ENCODE data around the gene PWWP2B.

GRCh38 chr10:132400041-132400546 is 3.1 kb downstream of the PWWP2B start:
- TF ChIP-seq, protein P1, sequence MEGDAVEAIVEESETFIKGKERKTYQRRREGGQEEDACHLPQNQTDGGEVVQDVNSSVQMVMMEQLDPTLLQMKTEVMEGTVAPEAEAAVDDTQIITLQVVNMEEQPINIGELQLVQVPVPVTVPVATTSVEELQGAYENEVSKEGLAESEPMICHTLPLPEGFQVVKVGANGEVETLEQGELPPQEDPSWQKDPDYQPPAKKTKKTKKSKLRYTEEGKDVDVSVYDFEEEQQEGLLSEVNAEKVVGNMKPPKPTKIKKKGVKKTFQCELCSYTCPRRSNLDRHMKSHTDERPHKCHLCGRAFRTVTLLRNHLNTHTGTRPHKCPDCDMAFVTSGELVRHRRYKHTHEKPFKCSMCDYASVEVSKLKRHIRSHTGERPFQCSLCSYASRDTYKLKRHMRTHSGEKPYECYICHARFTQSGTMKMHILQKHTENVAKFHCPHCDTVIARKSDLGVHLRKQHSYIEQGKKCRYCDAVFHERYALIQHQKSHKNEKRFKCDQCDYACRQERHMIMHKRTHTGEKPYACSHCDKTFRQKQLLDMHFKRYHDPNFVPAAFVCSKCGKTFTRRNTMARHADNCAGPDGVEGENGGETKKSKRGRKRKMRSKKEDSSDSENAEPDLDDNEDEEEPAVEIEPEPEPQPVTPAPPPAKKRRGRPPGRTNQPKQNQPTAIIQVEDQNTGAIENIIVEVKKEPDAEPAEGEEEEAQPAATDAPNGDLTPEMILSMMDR (IDR thresholded peaks at IDR 0.05; ENCODE audit: low read depth, low read length): no peak
- no peak for TF ChIP-seq EZH2phosphoT487 (IDR thresholded peaks at IDR 0.05; ENCODE audit: low read depth)
